Measurements from ENCODE around the gene ITPKC.
A peak's percentile ranks its signal among the peaks of the same experiment; 100 is the strongest.

DNA sequence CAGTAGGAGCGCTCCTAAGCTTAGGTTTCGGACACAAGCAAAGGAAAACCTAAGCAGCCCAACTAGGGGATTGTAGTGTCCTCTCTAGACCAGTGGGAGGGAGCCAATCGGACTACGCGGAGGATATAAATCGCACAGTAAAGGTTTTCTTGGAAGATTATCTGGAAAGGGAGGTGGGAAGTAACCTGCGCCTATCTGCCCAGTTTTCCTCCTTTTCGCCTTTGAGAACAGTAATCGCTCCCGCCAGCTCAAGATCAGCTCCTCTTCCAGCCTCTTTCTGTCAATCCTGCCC, 60.7 kb downstream of the ITPKC start:
- TF ChIP-seq TAF1 (IDR thresholded peaks at IDR 0.05; ENCODE audit: borderline replicate concordance, insufficient read depth, low read length) = peak; percentile 43; the same call in 1 of the 2 replicates
- no peak; the same call in 1 of the 2 replicates for TF ChIP-seq SIN3A (IDR thresholded peaks at IDR 0.05; ENCODE audit: borderline replicate concordance, insufficient read depth, low read length)
- TF ChIP-seq POLR2AphosphoS5 (IDR thresholded peaks at IDR 0.05; ENCODE audit: low read depth, low read length) = 0 out of 2 replicates have a peak, but pooled peaks have one; percentile 55
- TF ChIP-seq, protein P1, sequence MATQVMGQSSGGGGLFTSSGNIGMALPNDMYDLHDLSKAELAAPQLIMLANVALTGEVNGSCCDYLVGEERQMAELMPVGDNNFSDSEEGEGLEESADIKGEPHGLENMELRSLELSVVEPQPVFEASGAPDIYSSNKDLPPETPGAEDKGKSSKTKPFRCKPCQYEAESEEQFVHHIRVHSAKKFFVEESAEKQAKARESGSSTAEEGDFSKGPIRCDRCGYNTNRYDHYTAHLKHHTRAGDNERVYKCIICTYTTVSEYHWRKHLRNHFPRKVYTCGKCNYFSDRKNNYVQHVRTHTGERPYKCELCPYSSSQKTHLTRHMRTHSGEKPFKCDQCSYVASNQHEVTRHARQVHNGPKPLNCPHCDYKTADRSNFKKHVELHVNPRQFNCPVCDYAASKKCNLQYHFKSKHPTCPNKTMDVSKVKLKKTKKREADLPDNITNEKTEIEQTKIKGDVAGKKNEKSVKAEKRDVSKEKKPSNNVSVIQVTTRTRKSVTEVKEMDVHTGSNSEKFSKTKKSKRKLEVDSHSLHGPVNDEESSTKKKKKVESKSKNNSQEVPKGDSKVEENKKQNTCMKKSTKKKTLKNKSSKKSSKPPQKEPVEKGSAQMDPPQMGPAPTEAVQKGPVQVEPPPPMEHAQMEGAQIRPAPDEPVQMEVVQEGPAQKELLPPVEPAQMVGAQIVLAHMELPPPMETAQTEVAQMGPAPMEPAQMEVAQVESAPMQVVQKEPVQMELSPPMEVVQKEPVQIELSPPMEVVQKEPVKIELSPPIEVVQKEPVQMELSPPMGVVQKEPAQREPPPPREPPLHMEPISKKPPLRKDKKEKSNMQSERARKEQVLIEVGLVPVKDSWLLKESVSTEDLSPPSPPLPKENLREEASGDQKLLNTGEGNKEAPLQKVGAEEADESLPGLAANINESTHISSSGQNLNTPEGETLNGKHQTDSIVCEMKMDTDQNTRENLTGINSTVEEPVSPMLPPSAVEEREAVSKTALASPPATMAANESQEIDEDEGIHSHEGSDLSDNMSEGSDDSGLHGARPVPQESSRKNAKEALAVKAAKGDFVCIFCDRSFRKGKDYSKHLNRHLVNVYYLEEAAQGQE (IDR thresholded peaks at IDR 0.05; ENCODE audit: insufficient read depth in 1 of 2, low read depth in 2 of 2, low read length in 2 of 2) = 0 out of 4 replicates have a peak, but pooled peaks of 1 of the 2 experiments have one; percentile 16
- TF ChIP-seq FOXP2 (optimal IDR thresholded peaks at IDR 0.05; ENCODE audit: borderline replicate concordance, extremely low read depth, extremely low read length, insufficient read depth) = no peak
